CD14-positive monocyte (primary cell): ENCODE results near the gene TIPRL. TPM values are rescaled to one million over a fixed set of nuclear protein-coding genes. Genes with fewer than 3 reads are reported as not detected.

ENCODE experiments used
- DNase-seq, 3 donors: peaks; one replicate each; pipeline ENCODE4 v3.0.0-alpha.2; 2011 to 2022
- H2AFZ ChIP-seq: 2 replicates; pipeline ENCODE4 v1.6.0; 2012; ENCODE audit warnings: mild to moderate bottlenecking, low read depth, low read length, inconsistent platforms; ENCODE audit not compliant: insufficient read depth, poor library complexity, severe bottlenecking
- H3K27ac ChIP-seq, 2 donors: 1 replicate in 1 of 2; 2 replicates in 1 of 2; pipeline ENCODE4 v1.5.1; 2012 to 2013; ENCODE audit warnings: low read length in 2 of 2, control low read depth in 1 of 2, inconsistent platforms in 1 of 2, low read depth in 1 of 2, mild to moderate bottlenecking in 1 of 2
- H3K27me3 ChIP-seq, 2 donors: one replicate each; pipeline versions ENCODE4 v1.6.0 to v1.6.1; 2011 to 2013; ENCODE audit warnings: low read length in 2 of 2; ENCODE audit not compliant: control insufficient read depth in 2 of 2, insufficient read depth in 2 of 2
- H3K36me3 ChIP-seq, 2 donors: replicated peaks in 1 of 2; 1 replicate in 1 of 2; 2 replicates in 1 of 2; pipeline versions ENCODE4 v1.5.1 to v1.6.1; 2012 to 2013; ENCODE audit warnings: low read length in 2 of 2, control low read depth in 1 of 2, inconsistent platforms in 1 of 2, mild to moderate bottlenecking in 1 of 2; ENCODE audit not compliant: insufficient read depth in 2 of 2, control insufficient read depth in 1 of 2
- H3K4me1 ChIP-seq, 2 donors: 1 replicate in 1 of 2; 2 replicates in 1 of 2; pipeline versions ENCODE4 v1.5.1 to v1.6.1; 2012 to 2013; ENCODE audit warnings: low read length in 2 of 2, control low read depth in 1 of 2, inconsistent platforms in 1 of 2, mild to moderate bottlenecking in 1 of 2, moderate library complexity in 1 of 2; ENCODE audit not compliant: insufficient read depth in 2 of 2, control insufficient read depth in 1 of 2
- H3K4me2 ChIP-seq: replicated peaks from 2 replicates; pipeline ENCODE3; 2012; ENCODE audit warnings: low read length, moderate library complexity, mild to moderate bottlenecking; ENCODE audit not compliant: poor library complexity, severe bottlenecking; ENCODE audit errors: extremely low read depth
- H3K4me3 ChIP-seq, 3 experiments: fragments of 200-600 bp in 1 of 3; sonication (generic) in 1 of 3; replicated peaks in 1 of 3; 1 replicate in 2 of 3; 2 replicates in 1 of 3; pipeline ENCODE4 v1.5.1; 2011 to 2013; ENCODE audit warnings: low read length in 3 of 3, mild to moderate bottlenecking in 3 of 3, control low read depth in 2 of 3, low read depth in 2 of 3, inconsistent platforms in 1 of 3, moderate library complexity in 1 of 3
- H3K79me2 ChIP-seq: 2 replicates; pipeline ENCODE4 v1.6.0; 2012; ENCODE audit warnings: mild to moderate bottlenecking, control low read depth, inconsistent platforms, low read length, moderate library complexity; ENCODE audit not compliant: insufficient read depth
- H3K9ac ChIP-seq: 2 replicates; pipeline ENCODE4 v1.6.0; 2017; ENCODE audit warnings: low read length, mild to moderate bottlenecking; ENCODE audit not compliant: insufficient read depth, poor library complexity, severe bottlenecking
- H3K9me3 ChIP-seq, 2 donors: replicated peaks in 1 of 2; 1 replicate in 1 of 2; 2 replicates in 1 of 2; pipeline versions ENCODE4 v1.5.1 to v1.6.1; 2012 to 2013; ENCODE audit warnings: low read length in 2 of 2, control low read depth in 1 of 2; ENCODE audit not compliant: control insufficient read depth in 1 of 2, insufficient read depth in 1 of 2
- H4K20me1 ChIP-seq: 2 replicates; pipeline ENCODE4 v1.6.0; 2012; ENCODE audit warnings: mild to moderate bottlenecking, low read length, control low read depth, moderate library complexity; ENCODE audit not compliant: insufficient read depth
- H3K27ac Mint-ChIP-seq, 7 donors: one replicate each; pipeline ENCODE4 v1.8.0; 2020; ENCODE audit warnings: mild to moderate bottlenecking in 7 of 7, mixed read lengths in 7 of 7, moderate library complexity in 6 of 7, inconsistent platforms in 2 of 7
- H3K27me3 Mint-ChIP-seq, 3 donors: one replicate each; pipeline ENCODE4 v1.8.0; 2021 to 2022; ENCODE audit warnings: low read depth in 3 of 3, mild to moderate bottlenecking in 3 of 3, mixed read lengths in 3 of 3, moderate library complexity in 3 of 3, inconsistent platforms in 1 of 3
- H3K36me3 Mint-ChIP-seq, 2 donors: one replicate each; pipeline ENCODE4 v1.8.0; 2020; ENCODE audit warnings: mixed read lengths in 2 of 2, inconsistent platforms in 1 of 2, mild to moderate bottlenecking in 1 of 2
- H3K4me1 Mint-ChIP-seq: one replicate; pipeline ENCODE4 v1.8.0; 2020; ENCODE audit warnings: mild to moderate bottlenecking, mixed read lengths
- H3K4me3 Mint-ChIP-seq, 2 donors: one replicate each; pipeline ENCODE4 v1.8.0; 2020; ENCODE audit warnings: mild to moderate bottlenecking in 2 of 2, mixed read lengths in 2 of 2, moderate library complexity in 1 of 2
- H3K9me3 Mint-ChIP-seq, 7 donors: one replicate each; pipeline ENCODE4 v1.8.0; 2020 to 2022; ENCODE audit warnings: mixed read lengths in 7 of 7, mild to moderate bottlenecking in 6 of 7, moderate library complexity in 6 of 7, inconsistent platforms in 2 of 7
- WGBS: methylation state at CpG from one replicate; pipeline ENCODE4 v1.1.5; 2013; ENCODE audit warnings: missing lambda C conversion rate; ENCODE audit not compliant: insufficient coverage; 5-methylcytosine and 5-hydroxymethylcytosine counted together
- intact Hi-C, 2 donors: fragments of 100-400 bp; cut with micrococcal nuclease; formaldehyde crosslinking; loops; one replicate each; pipeline versions ENCODE4 v1.15.0 to v1.15.1; 2023
- polyA plus RNA-seq, 3 donors: library from polyadenylated mRNA; depleted of rRNA in 1 of 3; unstranded in 2 of 3; stranded (reverse) in 1 of 3; fragments of 300-500 nt in 2 of 3; fragments of >200 nt in 1 of 3; fragmentation: Illumina TruSeq in 2 of 3; gene quantifications; 1 replicate in 2 of 3; 2 replicates in 1 of 3; pipeline ENCODE4 v1.2.3, GENCODE V29; 2012 to 2021
- TF ChIP-seq, protein P1 (sequence below): fragments of 200-600 bp; IDR thresholded peaks from one replicate; pipeline ENCODE4 v1.8.0; 2022; ENCODE audit warnings: antibody characterized with exemption, mild to moderate bottlenecking

The TIPRL gene
- polyA plus RNA-seq, 3 donors: 8.7 to 35.0 (median 30.2) TPM

DNA sequence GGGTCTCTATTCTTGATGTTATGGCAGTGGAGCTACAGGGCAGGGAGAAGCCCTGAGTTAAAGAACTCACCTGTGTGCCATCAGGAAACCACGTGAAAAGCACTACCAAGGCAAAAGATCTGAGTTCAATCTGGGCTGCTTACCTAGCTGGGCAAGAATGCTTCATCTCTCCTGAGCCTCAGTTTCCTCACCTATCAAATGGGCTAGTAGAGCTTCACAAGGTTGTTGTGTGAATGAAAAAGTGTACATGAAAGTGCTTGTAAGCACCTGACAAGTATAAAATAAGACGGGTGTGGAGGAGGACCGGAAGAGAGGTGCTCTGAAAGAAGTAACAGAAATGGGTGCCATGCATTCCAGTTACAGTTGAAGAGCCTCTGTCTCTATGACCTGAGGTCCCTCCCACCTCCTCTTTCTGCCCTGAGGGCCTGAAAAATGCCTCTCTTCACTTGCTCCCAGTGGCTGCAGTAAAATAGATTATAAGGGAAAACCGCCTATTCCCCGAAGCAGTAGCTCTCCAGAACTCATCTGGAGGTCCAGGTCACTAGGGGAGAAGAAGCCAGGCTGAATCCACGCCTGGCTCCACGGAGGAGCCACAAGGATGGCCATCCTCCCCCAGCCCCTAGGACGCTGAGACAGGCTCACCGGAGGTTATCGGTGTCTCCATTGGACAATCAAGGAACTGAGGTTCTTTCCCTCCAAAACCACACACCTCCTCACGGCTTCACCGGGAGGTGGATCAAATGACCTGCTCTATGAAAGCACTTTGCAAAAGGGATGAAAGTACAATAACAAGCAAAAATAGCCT, 43.4 kb upstream of the TIPRL start:
- H3K27ac Mint-ChIP-seq: peak overlapping the region in 3 of 7 donors; percentile 23 to 59 (median 27)
- peaks cover 11 to 16% of the 10 kb centered on the region in 2 donors for H3K4me1 ChIP-seq
- 51% methylated on average over 10 of the region's 12 CpGs for WGBS
- peaks cover 4 to 11% of the 10 kb centered on the region in 2 donors for H3K36me3 Mint-ChIP-seq
- peaks cover 36 to 58% (median 45%) of the 10 kb centered on the region in 3 donors for H3K27me3 Mint-ChIP-seq
- H3K4me3 Mint-ChIP-seq: peak overlapping the region; percentile 80 to 89
- peak overlapping the region; percentile 79 for H3K4me2 ChIP-seq
- no peaks in the 10 kb centered on the region for H3K9me3 ChIP-seq
- H3K4me1 Mint-ChIP-seq: peaks cover 16% of the 10 kb centered on the region
- TF ChIP-seq, protein P1, sequence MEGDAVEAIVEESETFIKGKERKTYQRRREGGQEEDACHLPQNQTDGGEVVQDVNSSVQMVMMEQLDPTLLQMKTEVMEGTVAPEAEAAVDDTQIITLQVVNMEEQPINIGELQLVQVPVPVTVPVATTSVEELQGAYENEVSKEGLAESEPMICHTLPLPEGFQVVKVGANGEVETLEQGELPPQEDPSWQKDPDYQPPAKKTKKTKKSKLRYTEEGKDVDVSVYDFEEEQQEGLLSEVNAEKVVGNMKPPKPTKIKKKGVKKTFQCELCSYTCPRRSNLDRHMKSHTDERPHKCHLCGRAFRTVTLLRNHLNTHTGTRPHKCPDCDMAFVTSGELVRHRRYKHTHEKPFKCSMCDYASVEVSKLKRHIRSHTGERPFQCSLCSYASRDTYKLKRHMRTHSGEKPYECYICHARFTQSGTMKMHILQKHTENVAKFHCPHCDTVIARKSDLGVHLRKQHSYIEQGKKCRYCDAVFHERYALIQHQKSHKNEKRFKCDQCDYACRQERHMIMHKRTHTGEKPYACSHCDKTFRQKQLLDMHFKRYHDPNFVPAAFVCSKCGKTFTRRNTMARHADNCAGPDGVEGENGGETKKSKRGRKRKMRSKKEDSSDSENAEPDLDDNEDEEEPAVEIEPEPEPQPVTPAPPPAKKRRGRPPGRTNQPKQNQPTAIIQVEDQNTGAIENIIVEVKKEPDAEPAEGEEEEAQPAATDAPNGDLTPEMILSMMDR: no peak
- H3K9me3 Mint-ChIP-seq: peaks cover 0 to 21% (median 5%) of the 10 kb centered on the region in 7 donors
- no peaks in the 10 kb centered on the region for H3K79me2 ChIP-seq
- H2AFZ ChIP-seq: peak overlapping the region; percentile 68
- H3K27ac ChIP-seq: no peak overlapping the region
- intact Hi-C loops: no loop called here
- peak overlapping the region; percentile 54 to 81 (median 55) for H3K4me3 ChIP-seq
- DNase-seq: no peak
- peak overlapping the region; percentile 57 for H3K9ac ChIP-seq
- H3K36me3 ChIP-seq: no peaks in the 10 kb centered on the region
- H3K27me3 ChIP-seq: peaks cover 24 to 44% of the 10 kb centered on the region in 2 donors
- no peaks in the 10 kb centered on the region for H4K20me1 ChIP-seq

- H3K27me3 ChIP-seq: peaks cover 24 to 44% of the 10 kb centered on the region in 2 donors
- Mint-ChIP-seq H3K9me3 (peaks cover 0 to 21% (median 5%) of the 10 kb centered on the region in 7 donors), H3K36me3 (peaks cover 4 to 11% of the 10 kb centered on the region in 2 donors), H3K4me1 (peaks cover 16% of the 10 kb centered on the region), H3K27ac (peak overlapping the region in 1 of 7 donors; percentile 27), H3K4me3 (peak overlapping the region; percentile 80 to 89), H3K27me3 (peaks cover 38 to 56% (median 46%) of the 10 kb centered on the region in 3 donors)
- DNase-seq: no peak
- peak overlapping the region; percentile 57 for H3K9ac ChIP-seq
- peak overlapping the region; percentile 54 to 81 (median 55) for H3K4me3 ChIP-seq
- no peaks in the 10 kb centered on the region for H3K36me3 ChIP-seq
- H3K79me2 ChIP-seq: no peaks in the 10 kb centered on the region
- H3K4me1 ChIP-seq: peaks cover 11 to 16% of the 10 kb centered on the region in 2 donors
- no peaks in the 10 kb centered on the region for H3K9me3 ChIP-seq
- TF ChIP-seq, protein P1: no peak
- WGBS: under 1% methylated on average over 62 of the region's 63 CpGs
- H4K20me1 ChIP-seq: no peaks in the 10 kb centered on the region
- intact Hi-C loops: no loop called here
- no peak overlapping the region for H3K27ac ChIP-seq
- peak overlapping the region; percentile 79 for H3K4me2 ChIP-seq
- H2AFZ ChIP-seq: peak overlapping the region; percentile 68
Measured at GRCh38 chr1:168135921-168136708, 42.6 kb upstream of the TIPRL start.
